ENCODE data around the gene ATP6V0B.

Gene ATP6V0B

DNA sequence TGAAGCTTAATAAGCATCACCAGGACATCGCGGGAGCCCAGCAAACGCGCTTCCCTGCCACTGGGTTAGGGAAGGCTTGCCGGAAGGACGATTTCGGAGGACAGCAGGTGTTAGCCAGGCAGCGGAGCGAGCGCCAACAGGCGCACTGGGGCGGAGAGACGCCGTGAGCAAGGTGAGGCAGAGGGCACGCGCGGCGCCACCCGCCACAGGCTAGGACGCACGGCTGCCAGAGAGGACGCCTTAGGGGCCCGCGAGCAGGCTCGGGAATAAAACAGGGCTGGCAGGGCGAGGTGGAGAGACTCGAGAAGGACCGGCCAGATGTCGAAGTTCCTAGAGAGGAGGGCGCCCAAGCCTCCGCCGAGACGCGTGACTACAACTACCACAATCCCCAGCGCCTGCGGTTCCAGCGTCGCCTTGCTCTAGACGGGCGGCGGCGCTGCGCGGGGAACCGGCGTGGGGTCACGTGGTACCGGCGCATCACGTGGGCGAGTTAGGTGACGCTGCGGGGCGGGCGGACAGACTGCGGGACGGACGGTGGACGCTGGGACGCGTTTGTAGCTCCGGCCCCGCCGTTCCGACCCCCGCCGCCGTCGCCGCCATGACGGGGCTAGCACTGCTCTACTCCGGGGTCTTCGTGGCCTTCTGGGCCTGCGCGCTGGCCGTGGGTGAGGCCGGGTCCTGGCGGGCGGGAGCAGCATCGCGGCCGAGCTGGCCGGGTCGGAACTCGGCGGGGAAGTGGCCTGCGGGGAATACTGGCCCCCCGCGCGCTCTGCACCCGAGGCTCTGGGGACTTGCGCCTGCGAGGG lies at the start of gene ATP6V0B:
ATP6V0B (plus strand) TSS at position 518 of the 806 bp plus-strand sequence; CDS start at position 599, 81 bp downstream.
- Histone ChIP-seq H3K27ac (ENCODE audit: low read depth, low read length) (peak within 1 kb of the TSS; percentile 84), H3K27me3 (ENCODE audit: control insufficient read depth, insufficient read depth, low read length) (no peaks in the 10 kb centered on the region), H3K4me1 (ENCODE audit: control insufficient read depth, insufficient read depth, low read length) (peaks cover 14% of the 10 kb centered on the region), H3K9ac (ENCODE audit: low read depth, low read length) (peak within 1 kb of the TSS; percentile 88), H3K4me3 (ENCODE audit: low read depth, low read length) (peak within 1 kb of the TSS; percentile 89), H3K36me3 (ENCODE audit: control insufficient read depth, insufficient read depth, low read length) (peaks cover 44% of the 10 kb centered on the region), H3K9me3 (ENCODE audit: control insufficient read depth, insufficient read depth, low read length) (no peaks in the 10 kb centered on the region)

DNA sequence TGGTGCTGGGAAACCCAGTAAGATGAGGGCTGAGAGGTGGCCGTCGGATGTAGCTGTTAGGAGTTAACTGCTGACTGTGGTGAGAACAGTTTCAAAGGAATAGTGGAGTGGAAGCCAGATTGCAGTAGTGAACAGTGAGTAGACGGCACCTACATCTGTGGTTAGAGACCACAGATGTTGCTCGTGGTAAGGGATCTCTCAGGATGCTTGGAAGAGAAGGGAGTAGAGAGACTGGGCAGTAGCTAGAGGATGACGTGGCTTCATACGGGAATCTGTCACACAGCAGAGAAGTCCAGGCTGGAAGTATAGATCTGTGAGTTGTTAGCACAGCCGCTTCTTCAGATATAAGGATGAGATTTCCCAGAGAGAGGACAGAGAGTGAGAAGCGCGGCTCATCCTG lies 48.9 kb upstream of the ATP6V0B start:
- Histone ChIP-seq H3K36me3 (ENCODE audit: control insufficient read depth, insufficient read depth, low read length) (no peaks in the 10 kb centered on the region), H3K27ac (ENCODE audit: low read depth, low read length) (no peak overlapping the region), H3K9me3 (ENCODE audit: control insufficient read depth, insufficient read depth, low read length) (no peaks in the 10 kb centered on the region), H3K4me3 (ENCODE audit: low read depth, low read length) (no peak overlapping the region), H3K27me3 (ENCODE audit: control insufficient read depth, insufficient read depth, low read length) (no peaks in the 10 kb centered on the region), H3K4me1 (ENCODE audit: control insufficient read depth, insufficient read depth, low read length) (peaks cover 13% of the 10 kb centered on the region), H3K9ac (ENCODE audit: low read depth, low read length) (no peak overlapping the region)

DNA sequence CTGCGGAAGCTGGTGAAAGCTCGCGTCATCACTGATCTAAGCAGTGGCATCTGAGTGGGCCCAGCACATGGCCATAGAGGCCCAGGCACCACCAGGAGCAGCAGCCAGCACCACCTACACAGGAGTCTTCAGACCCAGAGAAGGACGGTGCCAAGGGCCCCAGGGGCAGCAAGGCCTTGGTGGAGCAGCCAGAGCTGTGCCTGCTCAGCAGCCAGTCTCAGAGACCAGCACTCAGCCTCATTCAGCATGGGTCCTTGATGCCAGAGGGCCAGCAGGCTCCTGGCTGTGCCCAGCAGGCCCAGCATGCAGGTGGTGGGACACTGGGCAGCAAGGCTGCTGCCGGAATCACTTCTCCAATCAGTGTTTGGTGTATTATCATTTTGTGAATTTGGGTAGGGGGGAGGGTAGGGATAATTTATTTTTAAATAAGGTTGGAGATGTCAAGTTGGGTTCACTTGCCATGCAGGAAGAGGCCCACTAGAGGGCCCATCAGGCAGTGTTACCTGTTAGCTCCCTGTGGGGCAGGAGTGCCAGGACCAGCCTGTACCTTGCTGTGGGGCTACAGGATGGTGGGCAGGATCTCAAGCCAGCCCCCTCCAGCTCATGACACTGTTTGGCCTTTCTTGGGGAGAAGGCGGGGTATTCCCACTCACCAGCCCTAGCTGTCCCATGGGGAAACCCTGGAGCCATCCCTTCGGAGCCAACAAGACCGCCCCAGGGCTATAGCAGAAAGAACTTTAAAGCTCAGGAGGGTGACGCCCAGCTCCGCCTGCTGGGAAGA lies 44.4 kb upstream of the ATP6V0B start:
- Histone ChIP-seq H3K9me3 (ENCODE audit: control insufficient read depth, insufficient read depth, low read length) (no peaks in the 10 kb centered on the region), H3K4me1 (ENCODE audit: control insufficient read depth, insufficient read depth, low read length) (peaks cover 32% of the 10 kb centered on the region), H3K36me3 (ENCODE audit: control insufficient read depth, insufficient read depth, low read length) (no peaks in the 10 kb centered on the region), H3K9ac (ENCODE audit: low read depth, low read length) (no peak overlapping the region), H3K27me3 (ENCODE audit: control insufficient read depth, insufficient read depth, low read length) (peaks cover 9% of the 10 kb centered on the region), H3K27ac (ENCODE audit: low read depth, low read length) (peak overlapping the region; percentile 67), H3K4me3 (ENCODE audit: low read depth, low read length) (no peak overlapping the region)

- no peak overlapping the region for H3K4me3 ChIP-seq (ENCODE audit: low read depth, low read length)
- H3K27ac ChIP-seq (ENCODE audit: low read depth, low read length): no peak overlapping the region
- peaks cover 37% of the 10 kb centered on the region for H3K4me1 ChIP-seq (ENCODE audit: control insufficient read depth, insufficient read depth, low read length)
- H3K36me3 ChIP-seq (ENCODE audit: control insufficient read depth, insufficient read depth, low read length): no peaks in the 10 kb centered on the region
- no peak overlapping the region for H3K9ac ChIP-seq (ENCODE audit: low read depth, low read length)
- no peaks in the 10 kb centered on the region for H3K9me3 ChIP-seq (ENCODE audit: control insufficient read depth, insufficient read depth, low read length)
- H3K27me3 ChIP-seq (ENCODE audit: control insufficient read depth, insufficient read depth, low read length): peaks cover 9% of the 10 kb centered on the region
Measured at GRCh38 chr1:43930949-43931275, 43.8 kb upstream of the ATP6V0B start.

GRCh38 chr1:43931711-43932660 lies 42.8 kb upstream of the ATP6V0B start:
- H3K4me3 ChIP-seq (ENCODE audit: low read depth, low read length): no peak overlapping the region
- no peaks in the 10 kb centered on the region for H3K36me3 ChIP-seq (ENCODE audit: control insufficient read depth, insufficient read depth, low read length)
- no peak overlapping the region for H3K27ac ChIP-seq (ENCODE audit: low read depth, low read length)
- H3K9me3 ChIP-seq (ENCODE audit: control insufficient read depth, insufficient read depth, low read length): no peaks in the 10 kb centered on the region
- H3K4me1 ChIP-seq (ENCODE audit: control insufficient read depth, insufficient read depth, low read length): peaks cover 37% of the 10 kb centered on the region
- peaks cover 9% of the 10 kb centered on the region for H3K27me3 ChIP-seq (ENCODE audit: control insufficient read depth, insufficient read depth, low read length)
- no peak overlapping the region for H3K9ac ChIP-seq (ENCODE audit: low read depth, low read length)

GRCh38 chr1:43932786-43933385 lies 41.9 kb upstream of the ATP6V0B start:
- peaks cover 37% of the 10 kb centered on the region for H3K4me1 ChIP-seq (ENCODE audit: control insufficient read depth, insufficient read depth, low read length)
- H3K9me3 ChIP-seq (ENCODE audit: control insufficient read depth, insufficient read depth, low read length): no peaks in the 10 kb centered on the region
- no peak overlapping the region for H3K9ac ChIP-seq (ENCODE audit: low read depth, low read length)
- H3K27ac ChIP-seq (ENCODE audit: low read depth, low read length): no peak overlapping the region
- H3K27me3 ChIP-seq (ENCODE audit: control insufficient read depth, insufficient read depth, low read length): peaks cover 9% of the 10 kb centered on the region
- peaks cover 7% of the 10 kb centered on the region; the same call in 1 of the 2 replicates for H3K36me3 ChIP-seq (ENCODE audit: control insufficient read depth, insufficient read depth, low read length)
- peak overlapping the region; percentile 70 for H3K4me3 ChIP-seq (ENCODE audit: low read depth, low read length)

- H3K27ac ChIP-seq (ENCODE audit: low read depth, low read length): peak within 1 kb of the TSS; percentile 48
- peak within 1 kb of the TSS; percentile 70 for H3K4me3 ChIP-seq (ENCODE audit: low read depth, low read length)
- peaks cover 39% of the 10 kb centered on the region for H3K4me1 ChIP-seq (ENCODE audit: control insufficient read depth, insufficient read depth, low read length)
- no peak within 1 kb of the TSS for H3K9ac ChIP-seq (ENCODE audit: low read depth, low read length)
- H3K27me3 ChIP-seq (ENCODE audit: control insufficient read depth, insufficient read depth, low read length): peaks cover 9% of the 10 kb centered on the region
- no peaks in the 10 kb centered on the region for H3K9me3 ChIP-seq (ENCODE audit: control insufficient read depth, insufficient read depth, low read length)
- H3K36me3 ChIP-seq (ENCODE audit: control insufficient read depth, insufficient read depth, low read length): peaks cover 7% of the 10 kb centered on the region; the same call in 1 of the 2 replicates
Measured at GRCh38 chr1:43933386-43934100, 41.2 kb upstream of the ATP6V0B start, which contains the start of gene ARTN. ARTN (plus strand) TSS chr1:43933801; CDS start chr1:43935657, 1,856 bp downstream.

DNA sequence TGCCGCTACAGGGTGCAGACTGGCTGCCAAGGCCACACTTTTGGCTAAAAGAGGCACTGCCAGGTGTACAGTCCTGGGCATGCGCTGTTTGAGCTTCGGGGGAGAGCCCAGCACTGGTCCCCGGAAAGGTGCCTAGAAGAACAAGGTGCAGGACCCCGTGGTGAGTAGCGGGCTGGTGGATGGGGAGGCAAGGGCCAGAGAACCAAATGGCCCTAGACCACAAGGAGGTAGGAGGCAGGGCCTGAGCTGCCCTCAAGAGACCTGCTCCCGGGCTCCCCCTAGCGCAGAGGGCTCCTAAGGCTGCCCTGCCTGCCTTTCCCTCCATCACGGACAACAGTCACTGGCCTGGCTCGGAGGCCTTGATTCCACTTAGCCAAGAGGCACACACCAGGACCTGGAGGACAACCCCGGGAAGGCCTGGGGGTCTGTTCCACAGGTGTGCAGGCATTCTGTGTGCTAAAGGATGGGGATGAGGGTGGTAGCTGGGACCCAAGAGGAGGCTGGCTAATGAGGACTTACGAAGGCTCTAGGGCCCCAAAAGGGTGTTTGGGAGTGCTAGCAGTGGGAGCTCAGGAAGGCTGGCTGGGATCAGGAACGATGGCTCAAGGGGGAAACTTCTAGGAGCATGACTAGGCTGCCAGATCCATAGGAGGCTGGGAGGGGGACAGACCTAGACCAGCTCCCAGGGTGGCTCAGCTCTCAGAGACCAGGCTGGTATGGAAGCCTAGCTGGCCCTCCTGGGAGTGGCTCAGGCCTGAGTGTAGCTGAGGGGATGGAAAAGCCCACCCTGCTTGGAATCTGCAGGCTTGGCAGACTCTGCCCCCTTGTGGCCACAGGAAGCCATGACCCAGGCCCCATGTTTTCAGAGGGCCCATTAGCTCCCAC lies 40.4 kb upstream of the ATP6V0B start:
- Histone ChIP-seq H3K27me3 (ENCODE audit: control insufficient read depth, insufficient read depth, low read length) (peaks cover 9% of the 10 kb centered on the region), H3K36me3 (ENCODE audit: control insufficient read depth, insufficient read depth, low read length) (peaks cover 7% of the 10 kb centered on the region; the same call in 1 of the 2 replicates), H3K4me1 (ENCODE audit: control insufficient read depth, insufficient read depth, low read length) (peaks cover 44% of the 10 kb centered on the region), H3K4me3 (ENCODE audit: low read depth, low read length) (peak overlapping the region; percentile 70), H3K9ac (ENCODE audit: low read depth, low read length) (no peak overlapping the region), H3K27ac (ENCODE audit: low read depth, low read length) (peak overlapping the region; percentile 48), H3K9me3 (ENCODE audit: control insufficient read depth, insufficient read depth, low read length) (no peaks in the 10 kb centered on the region)

DNA sequence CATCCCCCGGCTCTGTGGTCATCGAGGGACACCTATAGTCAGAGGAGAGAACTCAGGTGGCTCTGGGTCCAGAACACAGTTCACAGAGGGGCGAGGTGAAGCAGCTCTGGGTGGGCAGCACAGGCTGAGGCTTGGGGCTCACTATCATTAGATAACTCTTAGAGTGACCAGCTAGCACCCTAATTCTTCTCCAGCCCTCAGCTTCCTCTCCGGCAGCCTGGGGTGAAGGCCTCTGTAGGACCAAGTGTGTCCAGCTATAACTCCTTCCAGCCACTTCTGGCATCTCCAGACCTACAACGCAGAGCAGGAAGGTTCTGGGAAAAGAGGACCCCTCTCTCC lies 39.8 kb upstream of the ATP6V0B start:
- H3K27me3 ChIP-seq (ENCODE audit: control insufficient read depth, insufficient read depth, low read length): peaks cover 9% of the 10 kb centered on the region
- no peak overlapping the region for H3K27ac ChIP-seq (ENCODE audit: low read depth, low read length)
- no peak overlapping the region for H3K4me3 ChIP-seq (ENCODE audit: low read depth, low read length)
- H3K4me1 ChIP-seq (ENCODE audit: control insufficient read depth, insufficient read depth, low read length): peaks cover 39% of the 10 kb centered on the region
- H3K9me3 ChIP-seq (ENCODE audit: control insufficient read depth, insufficient read depth, low read length): no peaks in the 10 kb centered on the region
- H3K36me3 ChIP-seq (ENCODE audit: control insufficient read depth, insufficient read depth, low read length): peaks cover 7% of the 10 kb centered on the region; the same call in 1 of the 2 replicates
- H3K9ac ChIP-seq (ENCODE audit: low read depth, low read length): no peak overlapping the region

Measured in HUES48 (cell line).